Common myeloid progenitor, CD34-positive (primary cell): Measurements from ENCODE around the gene WFDC13. TPM values are rescaled to one million over a fixed set of nuclear protein-coding genes. Genes with fewer than 3 reads are reported as not detected.
"Not testable (repeated sequence)": the region's sequence is repeated elsewhere in the genome, so short reads cannot be mapped to it uniquely, and the experiment has no call there.

Experiments used
- CTCF ChIA-PET: fragments of 350-600 bp; sonication (Branson Sonifier 250); formaldehyde crosslinking; loops from one replicate; lab custom pipeline; 2021; ENCODE audit warnings: antibody characterized with exemption; lab: Charles Lee
- POLR2A ChIA-PET: fragments of 350-600 bp; sonication (Branson Sonifier 250); formaldehyde crosslinking; loops from one replicate; lab custom pipeline; 2021; ENCODE audit warnings: antibody characterized with exemption; lab: Charles Lee
- DNase-seq, 3 donors: peaks; one replicate each; pipeline versions ENCODE4 v3.0.0 to v3.0.0-alpha.2; 2013
- H3K27ac ChIP-seq, 2 experiments: 1 replicate in 1 of 2; 2 replicates in 1 of 2; pipeline ENCODE4 v1.7.0; 2013; ENCODE audit warnings: inconsistent platforms in 2 of 2, low read length in 2 of 2, mild to moderate bottlenecking in 2 of 2, low read depth in 1 of 2, moderate library complexity in 1 of 2; ENCODE audit not compliant: severe bottlenecking in 2 of 2, insufficient read depth in 1 of 2, poor library complexity in 1 of 2
- H3K27me3 ChIP-seq, 5 experiments: replicated peaks in 2 of 5; 1 replicate in 3 of 5; 2 replicates in 2 of 5; pipeline versions ENCODE4 v1.6.1 to v1.7.0; 2013; ENCODE audit warnings: low read length in 4 of 5, mild to moderate bottlenecking in 2 of 5, moderate library complexity in 2 of 5, inconsistent platforms in 1 of 5; ENCODE audit not compliant: insufficient read depth in 5 of 5, control insufficient read depth in 4 of 5
- H3K36me3 ChIP-seq, 4 experiments: 1 replicate in 2 of 4; 2 replicates in 2 of 4; pipeline versions ENCODE4 v1.6.1 to v1.7.0; 2013; ENCODE audit warnings: low read length in 3 of 4, control low read depth in 1 of 4, mild to moderate bottlenecking in 1 of 4; ENCODE audit not compliant: control insufficient read depth in 4 of 4, insufficient read depth in 4 of 4
- H3K4me1 ChIP-seq, 4 experiments: 1 replicate in 3 of 4; 2 replicates in 1 of 4; pipeline versions ENCODE4 v1.6.1 to v1.7.1; 2013; ENCODE audit warnings: low read length in 3 of 4, mild to moderate bottlenecking in 3 of 4, control low read depth in 1 of 4, inconsistent platforms in 1 of 4, moderate library complexity in 1 of 4; ENCODE audit not compliant: control insufficient read depth in 4 of 4, insufficient read depth in 4 of 4; ENCODE audit errors: control extremely low read depth in 1 of 4
- H3K4me3 ChIP-seq, 7 experiments: 1 replicate in 4 of 7; 2 replicates in 3 of 7; pipeline versions ENCODE4 v1.5.1 to v1.7.0; 2013; ENCODE audit warnings: mild to moderate bottlenecking in 7 of 7, low read length in 6 of 7, moderate library complexity in 6 of 7, inconsistent platforms in 2 of 7, low read depth in 2 of 7, control low read depth in 1 of 7; ENCODE audit not compliant: insufficient read depth in 4 of 7, control insufficient read depth in 1 of 7; ENCODE audit errors: extremely low read depth in 1 of 7
- H3K9me3 ChIP-seq, 5 experiments: 1 replicate in 4 of 5; 2 replicates in 1 of 5; pipeline versions ENCODE4 v1.6.1 to v1.7.1; 2013; ENCODE audit warnings: low read length in 4 of 5, mild to moderate bottlenecking in 2 of 5, inconsistent platforms in 1 of 5, low read depth in 1 of 5, moderate library complexity in 1 of 5; ENCODE audit not compliant: control insufficient read depth in 4 of 5, insufficient read depth in 2 of 5; ENCODE audit errors: control extremely low read depth in 1 of 5
- WGBS: methylation state at CpG from one replicate; pipeline ENCODE4 v1.1.5; 2013; ENCODE audit not compliant: insufficient coverage; 5-methylcytosine and 5-hydroxymethylcytosine counted together
- polyA plus RNA-seq: library from polyadenylated mRNA; unstranded; fragments of 120-200 nt; gene quantifications from one replicate; pipeline ENCODE4 v1.2.1, GENCODE V29; 2013

Gene WFDC13
- 0.05 TPM for polyA plus RNA-seq

DNA sequence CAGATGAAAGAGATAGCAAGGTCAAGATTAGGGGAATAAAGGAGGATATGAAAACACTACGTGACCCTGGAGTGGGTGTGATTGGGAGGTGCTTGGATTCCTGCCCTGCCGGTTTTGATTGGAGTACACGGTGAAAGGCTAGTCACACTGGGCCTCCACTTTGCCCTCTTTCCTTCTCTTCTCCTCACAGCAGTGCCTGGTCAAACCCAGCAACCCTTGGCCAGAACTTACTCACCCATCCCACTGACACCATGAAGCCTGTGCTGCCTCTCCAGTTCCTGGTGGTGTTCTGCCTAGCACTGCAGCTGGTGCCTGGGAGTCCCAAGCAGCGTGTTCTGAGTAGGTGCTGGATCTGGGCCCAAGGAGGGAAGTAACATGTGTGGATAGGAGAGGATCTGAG is at the start of gene WFDC13:
Gene WFDC13 (plus strand): TSS at position 166 of the 400 bp plus-strand sequence. CDS start 86 bp downstream, at position 252.
- Histone ChIP-seq H3K4me3 (no peak within 1 kb of the TSS), H3K27ac (no peak within 1 kb of the TSS), H3K4me1 (no peaks in the 10 kb centered on the region), H3K36me3 (no peaks in the 10 kb centered on the region), H3K27me3 (peaks cover 0 to 2% (median 0%) of the 10 kb centered on the region in 5 experiments), H3K9me3 (no peaks in the 10 kb centered on the region)
- ChIA-PET CTCF (no interaction called here), POLR2A (no interaction called here)
- no peak for DNase-seq
- 90% methylated on average over 3 of the region's 4 CpGs for WGBS

DNA sequence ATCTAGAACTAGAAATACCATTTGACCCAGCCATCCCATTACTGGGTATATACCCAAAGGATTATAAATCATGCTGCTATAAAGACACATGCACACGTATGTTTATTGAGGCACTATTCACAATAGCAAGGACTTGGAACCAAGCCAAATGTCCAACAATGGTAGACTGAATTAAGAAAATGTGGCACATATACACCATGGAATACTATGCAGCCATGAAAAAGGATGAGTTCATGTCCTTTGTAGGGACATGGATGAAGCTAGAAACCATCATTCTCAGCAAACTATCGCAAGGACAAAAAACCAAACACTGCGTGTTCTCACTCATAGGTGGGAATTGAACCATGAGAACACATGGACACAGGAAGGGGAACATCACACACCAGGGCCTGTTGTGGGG is 44.8 kb upstream of the WFDC13 start:
- H3K27ac ChIP-seq, DNase-seq, H3K4me1 ChIP-seq, H3K36me3 ChIP-seq, H3K9me3 ChIP-seq, H3K27me3 ChIP-seq, H3K4me3 ChIP-seq, POLR2A ChIA-PET: not testable (repeated sequence)
- no CpG with 5 or more reads among the region's 3 CpGs for WGBS
- CTCF ChIA-PET = interaction anchor here (0.6 kb wide), 1 partner anchor 253 kb away, joined by 3 read pairs; no protein-coding TSS in a partner anchor

DNA sequence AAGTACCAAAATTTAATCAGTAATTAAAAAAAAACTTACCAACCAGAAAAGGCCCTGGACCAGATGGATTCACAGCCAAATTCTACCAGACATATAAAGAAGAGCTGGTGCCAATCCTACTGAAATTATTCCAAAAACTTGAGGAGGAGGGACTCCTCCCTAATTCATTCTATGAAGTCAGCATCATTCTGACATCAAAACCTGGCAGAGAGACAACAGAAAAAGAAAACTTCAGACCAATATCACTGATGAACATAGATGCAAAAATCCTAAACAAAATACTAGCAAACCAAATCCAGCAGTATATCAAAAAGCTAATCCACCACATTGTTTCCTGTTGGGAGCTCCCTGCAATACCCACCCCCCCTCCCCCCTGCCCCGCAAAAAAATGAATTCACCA is 31.7 kb upstream of the WFDC13 start, which contains the start of gene WFDC11:
Gene WFDC11 (minus strand): TSS at position 101 of the 400 bp plus-strand sequence. CDS start 19,639 bp downstream, outside the sequence.
- Histone ChIP-seq H3K36me3 (no peaks in the 10 kb centered on the region), H3K4me1 (no peaks in the 10 kb centered on the region), H3K27ac (no peak within 1 kb of the TSS), H3K27me3 (peaks cover 0 to 3% (median 0%) of the 10 kb centered on the region in 5 experiments), H3K9me3 (peaks cover 0 to 3% (median 0%) of the 10 kb centered on the region in 5 experiments), H3K4me3 (no peak within 1 kb of the TSS)
- POLR2A ChIA-PET = no interaction called here
- no CpG with 5 or more reads among the region's 1 CpG for WGBS
- CTCF ChIA-PET = no interaction called here
- no peak for DNase-seq

GRCh38 chr20:45672765-45673164 is 29.1 kb upstream of the WFDC13 start:
- no peak overlapping the region for H3K27ac ChIP-seq
- ChIA-PET CTCF (interaction anchor here (0.7 to 1.2 kb wide), 2 partner anchors 98 to 723 kb away, joined by 3 read pairs; no protein-coding TSS in a partner anchor), POLR2A (interaction anchor here (0.7 kb wide), 1 partner anchor 506 kb away, joined by 6 read pairs; no protein-coding TSS in a partner anchor)
- DNase-seq = no peak
- peaks cover 0 to 11% (median 0%) of the 10 kb centered on the region in 5 experiments for H3K9me3 ChIP-seq
- H3K36me3 ChIP-seq = no peaks in the 10 kb centered on the region
- H3K4me1 ChIP-seq = no peaks in the 10 kb centered on the region
- H3K27me3 ChIP-seq = peaks cover 0 to 3% (median 0%) of the 10 kb centered on the region in 5 experiments
- no peak overlapping the region for H3K4me3 ChIP-seq

- ChIA-PET POLR2A (no interaction called here), CTCF (interaction anchor here (0.6 kb wide), 1 partner anchor 91 kb away, joined by 3 read pairs; no protein-coding TSS in a partner anchor)
- Histone ChIP-seq H3K4me1 (no peaks in the 10 kb centered on the region), H3K27me3 (peaks cover 0 to 2% (median 0%) of the 10 kb centered on the region in 5 experiments), H3K27ac (no peak overlapping the region), H3K9me3 (peaks cover 5 to 34% (median 14%) of the 10 kb centered on the region in 5 experiments), H3K4me3 (no peak overlapping the region), H3K36me3 (no peaks in the 10 kb centered on the region)
- no peak for DNase-seq
Measured at GRCh38 chr20:45679650-45680049, 22.2 kb upstream of the WFDC13 start.

- Histone ChIP-seq H3K4me1 (no peaks in the 10 kb centered on the region), H3K27me3 (peaks cover 0 to 6% (median 0%) of the 10 kb centered on the region in 5 experiments), H3K4me3 (no peak overlapping the region), H3K27ac (no peak overlapping the region), H3K9me3 (peaks cover 0 to 3% (median 0%) of the 10 kb centered on the region in 5 experiments), H3K36me3 (no peaks in the 10 kb centered on the region)
- no peak for DNase-seq
- 80% methylated on average over 1 of the region's 3 CpGs for WGBS
- POLR2A ChIA-PET = no interaction called here
- CTCF ChIA-PET = interaction anchor here (0.7 kb wide), 1 partner anchor 85 kb away, joined by 3 read pairs; no protein-coding TSS in a partner anchor
Measured at GRCh38 chr20:45685896-45686295, 15.9 kb upstream of the WFDC13 start.

- CTCF ChIA-PET, H3K4me3 ChIP-seq, H3K27ac ChIP-seq, H3K9me3 ChIP-seq, H3K4me1 ChIP-seq, H3K36me3 ChIP-seq, POLR2A ChIA-PET, H3K27me3 ChIP-seq, DNase-seq: not testable (repeated sequence)
- 99% methylated on average over 9 of the region's 12 CpGs for WGBS
Measured at GRCh38 chr20:45693346-45693745, 8.5 kb upstream of the WFDC13 start.
